Prostate gland (tissue), 2 donors: Measurements from ENCODE around the gene LPCAT1.
"Not testable (repeated sequence)": the region's sequence is repeated elsewhere in the genome, so short reads cannot be mapped to it uniquely, and the experiment has no call there.

Experiments used
- POLR2A ChIP-seq: fragments of 450-650 bp; IDR thresholded peaks from one replicate; pipeline ENCODE4 v1.6.1; 2016; ENCODE audit warnings: antibody characterized with exemption, mild to moderate bottlenecking
- POLR2AphosphoS5 ChIP-seq: sonication (generic); formaldehyde crosslinking; IDR thresholded peaks from one replicate; pipeline ENCODE4 v1.6.1; 2017; ENCODE audit warnings: antibody characterized with exemption
- TF ChIP-seq, protein P1 (sequence below), 4 experiments: fragments of 200-600 bp in 2 of 4; fragments of 450-650 bp in 2 of 4; sonication (generic) in 2 of 4; IDR thresholded peaks; 1 replicate in 3 of 4; 2 replicates in 1 of 4; pipeline ENCODE4 v1.5.1; 2016 to 2019; ENCODE audit warnings: antibody characterized with exemption in 4 of 4, mild to moderate bottlenecking in 2 of 4, moderate library complexity in 2 of 4

DNA sequence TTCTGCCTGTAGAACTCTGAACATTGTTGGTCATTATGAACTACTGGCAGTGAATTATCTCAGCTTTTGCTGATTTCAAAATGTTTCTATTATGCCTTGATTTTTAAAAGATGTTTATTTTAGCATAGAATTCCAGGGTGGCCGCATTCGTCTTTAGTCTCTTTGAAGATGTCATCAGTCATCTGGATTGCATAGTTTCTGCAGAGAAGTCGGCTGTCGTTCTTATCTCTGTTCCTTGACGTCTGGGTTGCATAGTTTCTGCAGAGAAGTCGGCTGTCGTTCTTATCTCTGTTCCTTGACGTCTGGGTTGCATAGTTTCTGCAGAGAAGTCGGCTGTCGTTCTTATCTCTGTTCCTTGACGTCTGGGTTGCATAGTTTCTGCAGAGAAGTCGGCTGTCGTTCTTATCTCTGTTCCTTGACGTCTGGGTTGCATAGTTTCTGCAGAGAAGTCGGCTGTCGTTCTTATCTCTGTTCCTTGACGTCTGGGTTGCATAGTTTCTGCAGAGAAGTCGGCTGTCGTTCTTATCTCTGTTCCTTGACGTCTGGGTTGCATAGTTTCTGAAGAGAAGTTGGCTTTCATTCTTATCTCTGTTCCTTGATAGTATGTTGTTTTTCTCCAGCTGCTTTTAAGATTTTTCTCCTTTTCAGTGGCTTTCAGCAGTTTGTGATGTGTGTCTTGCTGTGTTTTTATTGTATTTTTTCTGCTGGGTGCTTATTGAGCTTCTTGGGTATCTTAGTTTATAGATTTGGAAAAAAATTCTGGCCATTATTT lies 67.5 kb downstream of the LPCAT1 start:
- TF ChIP-seq, protein P1, sequence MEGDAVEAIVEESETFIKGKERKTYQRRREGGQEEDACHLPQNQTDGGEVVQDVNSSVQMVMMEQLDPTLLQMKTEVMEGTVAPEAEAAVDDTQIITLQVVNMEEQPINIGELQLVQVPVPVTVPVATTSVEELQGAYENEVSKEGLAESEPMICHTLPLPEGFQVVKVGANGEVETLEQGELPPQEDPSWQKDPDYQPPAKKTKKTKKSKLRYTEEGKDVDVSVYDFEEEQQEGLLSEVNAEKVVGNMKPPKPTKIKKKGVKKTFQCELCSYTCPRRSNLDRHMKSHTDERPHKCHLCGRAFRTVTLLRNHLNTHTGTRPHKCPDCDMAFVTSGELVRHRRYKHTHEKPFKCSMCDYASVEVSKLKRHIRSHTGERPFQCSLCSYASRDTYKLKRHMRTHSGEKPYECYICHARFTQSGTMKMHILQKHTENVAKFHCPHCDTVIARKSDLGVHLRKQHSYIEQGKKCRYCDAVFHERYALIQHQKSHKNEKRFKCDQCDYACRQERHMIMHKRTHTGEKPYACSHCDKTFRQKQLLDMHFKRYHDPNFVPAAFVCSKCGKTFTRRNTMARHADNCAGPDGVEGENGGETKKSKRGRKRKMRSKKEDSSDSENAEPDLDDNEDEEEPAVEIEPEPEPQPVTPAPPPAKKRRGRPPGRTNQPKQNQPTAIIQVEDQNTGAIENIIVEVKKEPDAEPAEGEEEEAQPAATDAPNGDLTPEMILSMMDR (IDR thresholded peaks at IDR 0.05), result not testable (repeated sequence)
- TF ChIP-seq POLR2A, POLR2AphosphoS5: not testable (repeated sequence)
